SJSA1 (cell line): ENCODE results near the gene STEAP3. TPM values are rescaled to one million over a fixed set of nuclear protein-coding genes. Genes with fewer than 3 reads are reported as not detected.

Source experiments
- DNase-seq, 2 experiments: peaks; one replicate each; pipeline ENCODE4 v3.0.0-alpha.2; 2015 to 2020; ENCODE audit warnings: low spot score in 2 of 2, low read depth in 1 of 2
- H3K27ac ChIP-seq: fragments of 250-450 bp; sonication (Bioruptor Pico); 2 replicates; pipeline ENCODE4 v1.5.1; 2020; ENCODE audit warnings: mild to moderate bottlenecking, moderate library complexity
- H3K27me3 ChIP-seq: fragments of 250-450 bp; sonication (Bioruptor Pico); replicated peaks from 2 replicates; pipeline ENCODE4 v1.5.1; 2020; ENCODE audit warnings: mild to moderate bottlenecking, moderate library complexity
- H3K36me3 ChIP-seq: fragments of 250-450 bp; sonication (Bioruptor Pico); 2 replicates; pipeline ENCODE4 v1.5.1; 2020; ENCODE audit warnings: mild to moderate bottlenecking
- H3K4me1 ChIP-seq: fragments of 250-450 bp; sonication (Bioruptor Pico); replicated peaks from 2 replicates; pipeline ENCODE4 v1.6.1; 2021; ENCODE audit warnings: mild to moderate bottlenecking
- H3K4me3 ChIP-seq: fragments of 250-450 bp; sonication (Bioruptor Pico); 2 replicates; pipeline ENCODE4 v1.5.1; 2020; ENCODE audit warnings: mild to moderate bottlenecking
- H3K9me3 ChIP-seq: fragments of 250-450 bp; sonication (Bioruptor Pico); replicated peaks from 2 replicates; pipeline ENCODE4 v1.5.1; 2020; ENCODE audit warnings: mild to moderate bottlenecking
- total RNA-seq: library from RNA; depleted of rRNA; stranded (reverse); fragments of >200 nt; shearing (Covaris generic); gene quantifications from 2 replicates; pipeline ENCODE4 v1.2.3, GENCODE V29; 2014

The STEAP3 gene
- total RNA-seq, 1 experiment from 2014 or later = 33.2 TPM

GRCh38 chr2:119190321-119191111 is 33.1 kb upstream of the STEAP3 start:
- Histone ChIP-seq H3K4me1 (no peaks in the 10 kb centered on the region), H3K27ac (no peak overlapping the region), H3K27me3 (no peaks in the 10 kb centered on the region; the same call in 1 of the 2 replicates), H3K4me3 (no peak overlapping the region), H3K36me3 (no peaks in the 10 kb centered on the region), H3K9me3 (no peaks in the 10 kb centered on the region)
- DNase-seq = no peak

GRCh38 chr2:119192893-119193292 is 30.7 kb upstream of the STEAP3 start:
- Histone ChIP-seq H3K4me1 (no peaks in the 10 kb centered on the region), H3K9me3 (no peaks in the 10 kb centered on the region), H3K27ac (no peak overlapping the region), H3K36me3 (no peaks in the 10 kb centered on the region), H3K4me3 (no peak overlapping the region), H3K27me3 (no peaks in the 10 kb centered on the region)
- DNase-seq = no peak

DNA sequence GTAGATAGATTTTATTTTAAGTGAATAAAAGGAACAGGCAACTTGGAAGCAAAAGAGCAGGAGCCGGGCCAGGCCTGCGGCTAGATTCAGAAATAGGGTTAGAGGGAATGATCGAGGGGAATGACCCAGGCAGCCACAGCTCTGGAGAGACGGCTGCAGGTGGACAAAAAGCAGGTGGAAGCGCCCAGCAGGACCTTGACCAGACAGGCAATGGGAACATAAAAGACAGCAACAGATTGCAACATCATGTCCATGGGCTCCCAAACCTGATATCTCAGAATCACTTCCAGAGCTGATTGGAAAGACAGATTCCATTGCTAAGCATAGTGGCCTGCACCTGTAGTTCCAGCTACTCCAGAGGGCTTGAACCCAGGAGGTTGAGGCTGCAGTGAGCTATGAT is 28.6 kb upstream of the STEAP3 start:
- Histone ChIP-seq H3K9me3 (no peaks in the 10 kb centered on the region), H3K36me3 (no peaks in the 10 kb centered on the region), H3K27ac (no peak overlapping the region), H3K27me3 (no peaks in the 10 kb centered on the region), H3K4me1 (peaks cover 5% of the 10 kb centered on the region), H3K4me3 (no peak overlapping the region)
- DNase-seq = no peak

DNA sequence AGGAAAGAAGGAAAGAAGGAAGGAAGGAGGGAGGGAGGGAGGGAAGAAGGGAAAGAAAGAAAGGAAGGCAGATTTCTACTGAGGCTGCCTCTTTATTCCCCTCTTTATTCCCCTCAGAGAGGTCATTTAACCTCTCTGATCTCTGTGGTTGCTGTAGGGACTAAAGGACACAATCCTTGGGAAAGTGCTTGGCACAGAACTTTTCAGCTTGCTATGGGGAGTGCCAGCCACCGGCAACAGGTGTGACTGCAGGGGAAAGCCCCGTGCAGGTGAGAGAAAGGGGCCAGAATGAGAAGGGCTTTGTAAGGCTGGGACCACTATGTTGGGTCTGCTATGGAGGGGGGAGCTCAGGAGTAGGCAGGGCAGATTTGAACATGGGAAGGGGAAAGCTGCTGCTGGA is 27.7 kb upstream of the STEAP3 start:
- Histone ChIP-seq H3K4me1 (peaks cover 5% of the 10 kb centered on the region), H3K27ac (no peak overlapping the region), H3K36me3 (no peaks in the 10 kb centered on the region), H3K9me3 (no peaks in the 10 kb centered on the region), H3K27me3 (no peaks in the 10 kb centered on the region), H3K4me3 (no peak overlapping the region)
- DNase-seq = no peak

- Histone ChIP-seq H3K27ac (no peak overlapping the region), H3K9me3 (no peaks in the 10 kb centered on the region), H3K4me1 (peaks cover 5% of the 10 kb centered on the region), H3K27me3 (no peaks in the 10 kb centered on the region), H3K36me3 (no peaks in the 10 kb centered on the region), H3K4me3 (no peak overlapping the region)
- DNase-seq = no peak
Observed at GRCh38 chr2:119196301-119197125, 27.1 kb upstream of the STEAP3 start.

- H3K4me3 ChIP-seq = no peak overlapping the region
- H3K9me3 ChIP-seq = no peaks in the 10 kb centered on the region
- no peaks in the 10 kb centered on the region for H3K27me3 ChIP-seq
- DNase-seq = no peak
- no peak overlapping the region for H3K27ac ChIP-seq
- H3K36me3 ChIP-seq = no peaks in the 10 kb centered on the region
- peaks cover 5% of the 10 kb centered on the region for H3K4me1 ChIP-seq
Observed at GRCh38 chr2:119197126-119197405, 26.6 kb upstream of the STEAP3 start.

DNA sequence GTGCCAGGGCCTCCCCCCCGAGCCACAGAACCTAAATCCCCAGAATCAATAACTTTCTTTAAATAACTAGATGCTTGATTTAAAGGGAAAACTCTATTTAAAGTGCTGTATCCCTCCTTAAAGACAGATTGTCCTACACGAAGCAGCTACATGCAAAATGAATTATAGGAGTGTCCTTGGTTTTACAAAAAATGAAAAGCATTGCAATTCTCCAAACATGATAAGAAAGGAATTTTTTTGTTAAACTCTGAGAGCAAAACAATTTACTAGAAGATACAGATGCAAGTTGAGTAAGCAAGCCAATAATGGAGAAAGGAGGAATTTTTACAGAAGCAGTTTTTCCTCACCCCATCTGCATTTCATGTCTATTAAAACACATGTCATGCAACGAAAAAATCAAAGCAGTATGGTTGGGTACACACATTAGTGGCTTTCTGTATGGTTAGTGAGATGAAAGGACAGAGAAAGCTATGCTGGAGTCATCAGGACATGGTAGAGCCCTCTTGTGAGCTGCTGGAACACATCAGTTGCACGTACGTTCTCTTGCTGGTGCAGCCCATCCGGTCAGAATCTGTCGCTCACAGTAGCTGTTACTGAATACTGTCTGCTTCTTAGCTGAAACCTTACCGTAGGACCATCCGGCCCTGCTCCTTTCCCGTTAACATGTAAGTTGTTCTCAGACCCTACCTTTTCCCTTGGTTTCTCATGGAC is 25.9 kb upstream of the STEAP3 start:
- peaks cover 5% of the 10 kb centered on the region for H3K4me1 ChIP-seq
- no peak overlapping the region for H3K27ac ChIP-seq
- H3K4me3 ChIP-seq = no peak overlapping the region
- DNase-seq = no peak
- no peaks in the 10 kb centered on the region for H3K9me3 ChIP-seq
- H3K36me3 ChIP-seq = no peaks in the 10 kb centered on the region
- H3K27me3 ChIP-seq = no peaks in the 10 kb centered on the region

DNA sequence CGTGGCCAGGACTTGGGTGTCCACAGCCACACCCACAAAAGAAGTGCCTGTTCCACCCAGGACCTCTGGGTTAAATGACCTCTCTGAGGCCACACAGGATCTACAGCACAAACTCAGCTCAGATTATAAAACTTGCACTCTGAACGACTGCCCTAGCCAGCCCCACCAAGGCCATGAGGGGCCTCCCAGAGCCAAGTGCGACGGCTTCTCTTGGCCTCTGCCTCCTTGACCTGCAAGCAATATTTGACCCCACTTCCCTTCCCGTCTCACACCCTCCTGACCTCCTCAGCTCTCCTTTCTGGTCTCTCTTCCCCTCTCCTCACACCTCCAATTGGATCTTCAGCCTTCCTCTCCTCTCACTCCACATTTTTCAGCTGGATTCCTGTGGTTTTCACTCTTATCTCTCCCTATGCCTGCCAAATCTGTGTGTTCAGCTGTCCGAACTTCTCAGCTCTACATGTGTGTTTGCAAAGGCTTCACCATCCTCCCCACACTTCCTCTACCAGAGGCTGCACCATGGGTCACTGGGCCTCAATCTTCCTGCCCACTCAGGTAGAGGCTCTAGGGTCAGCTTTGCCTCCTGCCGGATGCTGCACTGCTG is 25.3 kb upstream of the STEAP3 start:
- peaks cover 5% of the 10 kb centered on the region for H3K4me1 ChIP-seq
- H3K4me3 ChIP-seq = no peak overlapping the region
- no peaks in the 10 kb centered on the region for H3K9me3 ChIP-seq
- DNase-seq = no peak
- no peaks in the 10 kb centered on the region for H3K36me3 ChIP-seq
- no peaks in the 10 kb centered on the region for H3K27me3 ChIP-seq
- no peak overlapping the region for H3K27ac ChIP-seq

DNA sequence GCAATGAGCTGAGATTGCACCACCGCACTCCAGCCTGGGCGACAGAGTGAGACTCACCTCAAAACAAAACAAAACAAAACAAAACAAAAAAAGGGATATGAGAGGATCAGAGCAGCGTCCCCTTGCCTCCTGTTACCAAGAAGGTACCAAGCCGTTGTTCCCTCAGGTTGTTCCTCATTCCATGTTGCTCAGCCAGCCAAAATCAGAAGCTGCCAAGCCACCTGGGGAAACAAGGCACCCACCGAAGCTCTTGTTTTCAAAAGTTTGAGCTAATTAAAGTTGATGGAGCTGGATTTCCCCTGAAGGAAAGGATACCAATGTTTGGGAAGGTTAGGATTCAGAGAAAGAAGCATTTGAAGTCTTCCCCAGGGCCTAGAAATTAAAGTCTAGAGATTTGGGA is 21.8 kb upstream of the STEAP3 start:
- Histone ChIP-seq H3K36me3 (no peaks in the 10 kb centered on the region), H3K4me3 (no peak overlapping the region), H3K9me3 (no peaks in the 10 kb centered on the region), H3K27me3 (no peaks in the 10 kb centered on the region), H3K4me1 (peaks cover 5% of the 10 kb centered on the region), H3K27ac (no peak overlapping the region)
- DNase-seq = no peak

DNA sequence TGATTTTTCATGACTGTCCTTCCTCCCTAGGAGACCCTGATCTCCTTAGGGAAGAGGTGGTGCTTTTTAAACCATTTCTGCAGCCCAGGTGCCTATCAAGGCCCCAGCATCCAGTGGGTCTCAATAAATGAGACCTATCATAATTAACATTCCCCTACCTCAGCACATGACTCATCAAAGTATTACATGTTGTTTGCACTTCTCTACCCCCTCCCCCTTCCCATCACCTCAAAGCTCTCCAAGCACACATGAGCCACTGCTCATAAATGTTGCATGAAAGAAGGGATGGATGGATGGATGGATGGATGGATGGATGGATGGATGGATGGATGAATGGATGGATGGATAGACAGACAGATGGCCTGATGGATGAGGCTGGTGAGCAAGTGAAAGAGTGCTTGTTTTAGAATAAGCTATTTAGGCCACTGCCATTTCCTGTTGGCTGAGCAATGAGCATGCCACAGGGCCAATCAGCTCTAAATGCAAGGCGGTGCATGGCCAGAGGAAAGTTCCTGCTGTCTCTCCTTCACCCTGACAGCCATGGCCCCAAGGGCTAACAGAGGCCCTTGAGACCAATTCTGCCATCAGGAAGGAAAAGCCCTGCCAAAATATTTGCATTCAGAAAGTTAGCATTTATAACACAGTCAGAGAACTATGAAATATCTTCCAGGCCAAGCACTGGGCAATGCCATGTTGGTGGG is 20.9 kb upstream of the STEAP3 start:
- H3K27me3 ChIP-seq = no peaks in the 10 kb centered on the region
- no peak overlapping the region for H3K27ac ChIP-seq
- peaks cover 5% of the 10 kb centered on the region for H3K4me1 ChIP-seq
- no peak overlapping the region for H3K4me3 ChIP-seq
- H3K36me3 ChIP-seq = no peaks in the 10 kb centered on the region
- no peaks in the 10 kb centered on the region for H3K9me3 ChIP-seq
- no peak for DNase-seq

DNA sequence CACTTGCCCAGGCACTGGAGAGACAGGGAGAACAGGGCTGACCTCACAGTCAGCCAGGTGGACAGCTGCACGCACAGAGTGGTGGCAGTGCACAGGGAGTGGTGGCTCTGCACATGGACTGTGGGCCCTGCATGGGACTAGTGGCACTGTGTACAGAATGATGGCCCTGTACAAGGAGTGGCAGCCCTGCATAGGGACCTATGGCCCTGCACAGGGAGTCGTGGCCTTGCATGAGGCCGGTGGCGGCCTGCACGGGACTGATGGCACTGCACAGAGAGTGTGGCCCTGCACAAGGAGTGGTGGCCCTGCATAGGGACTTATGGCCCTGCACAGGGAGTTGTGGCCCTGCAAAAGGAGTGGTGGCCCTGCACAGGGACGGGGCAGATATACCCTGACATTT is 19.1 kb upstream of the STEAP3 start:
- Histone ChIP-seq H3K4me3 (no peak overlapping the region), H3K27me3 (no peaks in the 10 kb centered on the region), H3K36me3 (no peaks in the 10 kb centered on the region), H3K9me3 (no peaks in the 10 kb centered on the region), H3K27ac (no peak overlapping the region), H3K4me1 (no peaks in the 10 kb centered on the region)
- DNase-seq = no peak

GRCh38 chr2:119205001-119205706 is 18.5 kb upstream of the STEAP3 start:
- DNase-seq = no peak
- H3K4me3 ChIP-seq = no peak overlapping the region
- H3K27me3 ChIP-seq = no peaks in the 10 kb centered on the region
- no peaks in the 10 kb centered on the region for H3K9me3 ChIP-seq
- no peak overlapping the region for H3K27ac ChIP-seq
- H3K36me3 ChIP-seq = no peaks in the 10 kb centered on the region
- H3K4me1 ChIP-seq = no peaks in the 10 kb centered on the region

- Histone ChIP-seq H3K36me3 (no peaks in the 10 kb centered on the region), H3K27ac (no peak overlapping the region), H3K9me3 (no peaks in the 10 kb centered on the region), H3K27me3 (no peaks in the 10 kb centered on the region), H3K4me1 (no peaks in the 10 kb centered on the region), H3K4me3 (no peak overlapping the region)
- DNase-seq = no peak
Observed at GRCh38 chr2:119206201-119206600, 17.4 kb upstream of the STEAP3 start.
